ENCODE results near the gene DLL4.

Gene DLL4

DNA sequence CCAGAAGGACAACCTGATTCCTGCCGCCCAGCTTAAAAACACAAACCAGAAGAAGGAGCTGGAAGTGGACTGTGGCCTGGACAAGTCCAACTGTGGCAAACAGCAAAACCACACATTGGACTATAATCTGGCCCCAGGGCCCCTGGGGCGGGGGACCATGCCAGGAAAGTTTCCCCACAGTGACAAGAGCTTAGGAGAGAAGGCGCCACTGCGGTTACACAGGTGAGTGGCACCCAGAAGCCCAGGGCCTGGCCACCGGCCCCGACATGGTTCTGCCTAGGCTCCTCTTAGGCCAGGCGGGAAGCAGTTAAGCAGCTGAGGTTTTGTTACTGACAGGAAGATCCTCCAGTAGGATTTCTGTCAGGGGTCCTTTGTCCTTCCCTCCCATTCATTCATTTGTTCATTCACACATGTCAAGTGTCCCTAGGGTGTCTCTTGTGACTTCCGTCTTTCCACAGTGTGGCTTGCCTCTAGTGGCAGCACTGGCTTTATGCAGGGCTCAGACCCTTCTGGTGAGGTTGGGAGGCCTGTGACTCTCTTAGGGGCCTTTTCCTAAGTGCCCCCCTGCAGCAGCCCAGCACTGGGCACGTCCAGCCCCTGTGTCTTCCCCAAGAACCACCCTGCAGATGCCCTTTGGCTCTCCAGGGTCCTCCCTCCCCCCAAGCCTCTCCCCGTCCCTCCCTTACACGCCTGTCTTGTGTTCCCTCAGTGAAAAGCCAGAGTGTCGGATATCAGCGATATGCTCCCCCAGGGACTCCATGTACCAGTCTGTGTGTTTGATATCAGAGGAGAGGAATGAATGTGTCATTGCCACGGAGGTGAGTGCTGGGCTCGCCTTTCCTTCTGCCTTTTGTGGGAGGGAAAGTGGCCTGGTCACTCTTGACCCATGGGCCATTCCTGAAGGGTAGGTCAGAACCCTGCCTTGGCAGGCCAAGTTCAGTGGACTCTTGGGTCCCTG is 7.8 kb downstream of the DLL4 start:
- no peak for TF ChIP-seq CTCF (IDR thresholded peaks at IDR 0.05)

- TF ChIP-seq CTCF (IDR thresholded peaks at IDR 0.05) = peak; percentile 76
Measured at GRCh38 chr15:40937762-40938535, 8.8 kb downstream of the DLL4 start.

DNA sequence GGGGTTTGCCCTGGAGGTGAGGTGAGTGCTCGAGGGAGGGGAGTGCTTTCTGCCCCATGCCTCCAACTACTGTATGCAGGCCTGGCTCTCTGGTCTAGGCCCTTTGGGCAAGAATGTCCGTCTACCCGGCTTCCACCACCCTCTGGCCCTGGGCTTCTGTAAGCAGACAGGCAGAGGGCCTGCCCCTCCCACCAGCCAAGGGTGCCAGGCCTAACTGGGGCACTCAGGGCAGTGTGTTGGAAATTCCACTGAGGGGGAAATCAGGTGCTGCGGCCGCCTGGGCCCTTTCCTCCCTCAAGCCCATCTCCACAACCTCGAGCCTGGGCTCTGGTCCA is 9.4 kb downstream of the DLL4 start:
- no peak for TF ChIP-seq CTCF (IDR thresholded peaks at IDR 0.05)

GRCh38 chr15:40940296-40940801 is 11.2 kb downstream of the DLL4 start:
- no peak for TF ChIP-seq CTCF (IDR thresholded peaks at IDR 0.05)

DNA sequence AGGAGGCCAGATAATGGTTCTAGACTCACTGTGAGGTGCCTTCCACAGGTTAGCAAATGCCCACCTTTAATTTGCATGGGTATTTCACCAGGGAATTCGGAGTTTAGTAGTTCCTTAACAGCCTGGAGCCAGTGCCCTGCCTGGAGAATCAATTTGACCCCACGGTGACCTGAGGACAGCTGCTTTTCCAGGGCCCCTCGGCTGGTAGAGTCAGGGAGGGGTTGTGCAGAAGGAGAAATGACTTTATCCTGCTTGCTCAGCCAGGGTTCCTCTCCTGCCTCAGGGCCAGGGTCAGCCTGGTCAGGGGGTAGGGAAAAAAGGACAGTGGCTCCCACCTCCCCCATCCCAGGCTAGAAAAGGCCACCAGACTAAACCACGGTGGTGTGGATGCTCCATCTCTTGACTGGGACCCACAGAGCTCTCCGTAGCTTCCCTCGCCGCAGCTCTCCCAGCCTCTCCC is 12.0 kb downstream of the DLL4 start:
- TF ChIP-seq CTCF (IDR thresholded peaks at IDR 0.05) = no peak

DNA sequence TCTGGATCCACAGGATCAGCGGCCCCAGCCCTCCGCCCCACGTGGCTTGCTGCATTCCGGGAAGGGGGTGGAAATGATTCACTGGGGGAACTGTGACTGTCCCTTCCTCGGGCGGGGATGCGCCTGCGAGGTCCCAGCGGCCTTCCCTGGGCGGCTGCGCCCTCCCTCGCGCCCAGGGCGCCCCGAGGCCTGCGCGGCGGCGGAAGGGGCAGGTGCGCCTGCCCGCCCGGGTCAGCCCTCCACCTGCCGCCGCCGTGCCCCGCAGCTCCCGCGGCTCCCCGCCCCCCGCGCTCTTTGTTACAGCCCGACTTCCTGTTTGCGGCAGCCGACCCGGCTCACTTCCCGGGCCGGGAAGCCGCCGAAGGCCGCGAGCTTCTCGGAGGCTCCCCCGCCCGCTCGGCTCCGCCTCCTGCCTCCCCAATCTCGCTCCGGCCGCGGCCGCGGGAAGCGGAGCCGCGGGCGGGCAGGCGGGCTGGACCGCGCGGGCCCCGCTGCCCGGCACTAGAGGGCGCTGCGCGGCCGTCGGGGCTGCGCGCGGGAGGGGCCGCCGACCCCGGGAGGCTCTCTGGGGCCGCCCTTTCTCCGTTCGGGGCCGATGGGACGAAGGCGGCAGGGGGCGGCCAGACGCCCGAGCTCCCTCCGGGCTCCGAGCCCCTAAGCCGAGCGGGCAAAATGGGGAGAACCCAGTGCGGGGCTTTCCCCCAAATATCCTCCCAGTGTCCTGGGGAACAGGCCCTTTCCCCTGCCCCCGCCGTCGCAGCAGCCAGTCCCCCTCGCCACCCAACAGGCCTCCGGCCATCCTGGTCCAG is 12.6 kb downstream of the DLL4 start:
- TF ChIP-seq CTCF (IDR thresholded peaks at IDR 0.05) = peak; percentile 95

- no peak for TF ChIP-seq CTCF (IDR thresholded peaks at IDR 0.05)
Measured at GRCh38 chr15:40942337-40942854, 13.3 kb downstream of the DLL4 start.

Measured in LNCAP (cell line).